ENCODE data around the gene ZSCAN2.
A peak's percentile ranks its signal among the peaks of the same experiment; 100 is the strongest.

ZSCAN2 gene

DNA sequence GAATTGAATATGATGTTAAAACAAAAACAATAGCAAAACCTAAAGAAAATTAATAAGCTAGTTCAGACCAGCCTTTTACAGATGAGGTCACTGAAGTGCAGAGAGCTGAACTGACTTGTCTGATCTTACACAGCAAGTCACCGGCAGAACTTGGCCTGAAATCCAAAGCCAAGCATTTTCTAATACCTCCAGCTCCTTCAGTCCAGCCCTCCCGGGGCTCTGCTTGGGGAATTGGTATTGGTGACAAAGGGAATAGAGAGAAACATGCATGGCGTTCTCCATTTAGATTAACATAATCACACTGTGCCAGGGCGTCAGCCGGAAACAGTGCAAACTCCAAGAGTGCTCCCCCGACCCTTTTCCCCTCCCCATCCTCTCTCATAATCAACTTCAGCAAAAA is 14.1 kb upstream of the ZSCAN2 start:
- no peaks in the 10 kb centered on the region for H3K9me3 ChIP-seq (ENCODE audit: control insufficient read depth, low read length)
- no peaks in the 10 kb centered on the region for H3K36me3 ChIP-seq (ENCODE audit: control insufficient read depth, insufficient read depth, low read length)
- H3K4me3 ChIP-seq (ENCODE audit: low read depth, low read length) = no peak overlapping the region
- H3K27me3 ChIP-seq (ENCODE audit: control insufficient read depth, insufficient read depth, low read length) = no peaks in the 10 kb centered on the region
- no peak overlapping the region for H3K4me2 ChIP-seq (ENCODE audit: low read length)
- no peaks in the 10 kb centered on the region for H3K79me2 ChIP-seq
- no peaks in the 10 kb centered on the region for H3K4me1 ChIP-seq
- H3K9ac ChIP-seq = no peak overlapping the region
- H2AFZ ChIP-seq = no peak overlapping the region
- H3K27ac ChIP-seq = no peak overlapping the region
- TF ChIP-seq, protein P1, sequence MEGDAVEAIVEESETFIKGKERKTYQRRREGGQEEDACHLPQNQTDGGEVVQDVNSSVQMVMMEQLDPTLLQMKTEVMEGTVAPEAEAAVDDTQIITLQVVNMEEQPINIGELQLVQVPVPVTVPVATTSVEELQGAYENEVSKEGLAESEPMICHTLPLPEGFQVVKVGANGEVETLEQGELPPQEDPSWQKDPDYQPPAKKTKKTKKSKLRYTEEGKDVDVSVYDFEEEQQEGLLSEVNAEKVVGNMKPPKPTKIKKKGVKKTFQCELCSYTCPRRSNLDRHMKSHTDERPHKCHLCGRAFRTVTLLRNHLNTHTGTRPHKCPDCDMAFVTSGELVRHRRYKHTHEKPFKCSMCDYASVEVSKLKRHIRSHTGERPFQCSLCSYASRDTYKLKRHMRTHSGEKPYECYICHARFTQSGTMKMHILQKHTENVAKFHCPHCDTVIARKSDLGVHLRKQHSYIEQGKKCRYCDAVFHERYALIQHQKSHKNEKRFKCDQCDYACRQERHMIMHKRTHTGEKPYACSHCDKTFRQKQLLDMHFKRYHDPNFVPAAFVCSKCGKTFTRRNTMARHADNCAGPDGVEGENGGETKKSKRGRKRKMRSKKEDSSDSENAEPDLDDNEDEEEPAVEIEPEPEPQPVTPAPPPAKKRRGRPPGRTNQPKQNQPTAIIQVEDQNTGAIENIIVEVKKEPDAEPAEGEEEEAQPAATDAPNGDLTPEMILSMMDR (IDR thresholded peaks at IDR 0.05) = no peak

DNA sequence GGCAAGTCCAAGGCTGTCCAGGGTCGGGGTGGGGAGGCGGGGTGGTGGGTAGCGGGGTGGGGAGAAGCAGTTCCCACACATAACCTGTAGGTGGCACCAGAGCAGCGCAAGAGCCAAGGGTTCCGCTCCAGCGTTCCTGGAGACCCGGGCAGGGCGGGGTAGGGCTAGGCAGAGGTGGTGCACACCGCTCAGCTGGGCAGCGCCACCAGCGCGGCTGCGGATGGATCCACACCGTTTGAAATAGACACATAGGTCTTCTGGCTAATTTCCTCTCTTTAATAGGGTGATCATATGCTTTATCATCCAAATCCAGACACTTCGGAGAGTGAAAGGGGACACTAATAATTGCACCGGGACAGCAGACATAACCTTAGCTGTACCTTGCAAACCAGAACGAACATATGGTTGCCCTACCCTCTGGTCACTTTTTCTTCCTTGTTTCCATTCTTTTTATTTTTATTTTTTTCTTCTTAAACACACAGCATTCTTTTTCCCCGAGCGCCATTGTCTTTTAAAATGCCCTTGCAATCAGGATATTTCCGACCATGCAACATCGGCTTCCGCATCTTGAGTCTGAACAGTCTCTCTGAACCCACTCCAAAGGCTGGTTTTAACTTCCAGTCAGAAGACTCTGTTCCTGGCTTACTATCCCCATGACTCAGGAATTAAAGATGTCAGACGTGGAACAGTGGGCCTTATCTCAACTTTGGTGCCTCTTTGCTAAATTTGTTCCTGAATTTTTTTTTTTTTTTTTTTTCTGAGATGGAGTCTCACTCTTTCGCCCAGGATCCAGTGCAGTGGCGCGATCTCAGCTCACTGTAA is 12.5 kb upstream of the ZSCAN2 start:
- TF ChIP-seq, protein P1 (IDR thresholded peaks at IDR 0.05) = peak; percentile 58
- peak overlapping the region; percentile 27 for H3K4me3 ChIP-seq (ENCODE audit: low read depth, low read length)
- no peak overlapping the region for H3K27ac ChIP-seq
- H3K9ac ChIP-seq = no peak overlapping the region
- no peaks in the 10 kb centered on the region for H3K4me1 ChIP-seq
- H2AFZ ChIP-seq = peak overlapping the region; percentile 10
- no peaks in the 10 kb centered on the region for H3K79me2 ChIP-seq
- no peaks in the 10 kb centered on the region for H3K27me3 ChIP-seq (ENCODE audit: control insufficient read depth, insufficient read depth, low read length)
- H3K36me3 ChIP-seq (ENCODE audit: control insufficient read depth, insufficient read depth, low read length) = no peaks in the 10 kb centered on the region
- no peaks in the 10 kb centered on the region for H3K9me3 ChIP-seq (ENCODE audit: control insufficient read depth, low read length)
- H3K4me2 ChIP-seq (ENCODE audit: low read length) = peak overlapping the region; percentile 65

DNA sequence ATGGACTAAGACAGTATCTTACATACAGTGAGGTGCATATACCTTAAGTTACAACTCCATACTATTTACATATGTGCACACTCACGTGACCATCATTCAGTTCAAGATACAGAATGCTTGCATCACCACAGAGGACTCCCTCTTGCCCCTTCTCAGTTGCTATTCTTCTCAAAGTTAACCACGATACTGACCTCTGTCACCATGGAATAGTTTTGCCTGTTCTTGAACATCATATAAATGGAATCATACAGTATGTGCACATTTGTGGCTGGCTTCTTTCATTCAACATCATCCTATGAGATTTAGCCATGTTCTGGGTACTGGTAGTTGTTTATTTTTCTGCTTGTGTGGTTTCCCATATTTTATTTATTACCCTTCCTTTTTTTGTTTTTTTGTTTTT is 10.4 kb upstream of the ZSCAN2 start:
- no peak overlapping the region for H3K4me2 ChIP-seq (ENCODE audit: low read length)
- H3K79me2 ChIP-seq = no peaks in the 10 kb centered on the region
- no peaks in the 10 kb centered on the region for H3K36me3 ChIP-seq (ENCODE audit: control insufficient read depth, insufficient read depth, low read length)
- no peaks in the 10 kb centered on the region for H3K27me3 ChIP-seq (ENCODE audit: control insufficient read depth, insufficient read depth, low read length)
- H3K27ac ChIP-seq = no peak overlapping the region
- H3K9ac ChIP-seq = no peak overlapping the region
- no peak overlapping the region for H3K4me3 ChIP-seq (ENCODE audit: low read depth, low read length)
- H2AFZ ChIP-seq = no peak overlapping the region
- no peaks in the 10 kb centered on the region for H3K9me3 ChIP-seq (ENCODE audit: control insufficient read depth, low read length)
- TF ChIP-seq, protein P1 (IDR thresholded peaks at IDR 0.05) = no peak
- H3K4me1 ChIP-seq = no peaks in the 10 kb centered on the region

DNA sequence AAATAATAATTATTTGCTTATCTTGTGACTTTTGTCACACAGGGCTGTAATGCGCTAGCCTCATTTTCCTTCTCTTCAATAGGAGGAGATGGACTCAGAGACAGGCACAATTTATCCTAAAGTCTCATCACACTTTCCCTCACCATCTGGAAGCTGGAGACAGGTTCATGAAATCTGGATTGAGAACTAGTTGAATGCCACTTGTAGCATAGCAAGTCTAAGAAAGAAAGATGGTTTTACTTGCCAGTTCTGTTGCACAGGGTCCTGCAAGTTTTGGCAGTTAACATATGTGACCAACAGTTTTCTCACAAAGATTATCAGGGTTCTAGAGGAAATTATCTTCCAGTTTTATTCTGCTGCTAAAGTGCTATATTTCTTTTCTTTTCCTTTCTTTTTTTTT is 9.0 kb upstream of the ZSCAN2 start:
- Histone ChIP-seq H3K27ac (no peak overlapping the region), H3K9ac (no peak overlapping the region), H3K4me2 (ENCODE audit: low read length) (no peak overlapping the region), H3K27me3 (ENCODE audit: control insufficient read depth, insufficient read depth, low read length) (no peaks in the 10 kb centered on the region), H3K36me3 (ENCODE audit: control insufficient read depth, insufficient read depth, low read length) (no peaks in the 10 kb centered on the region), H3K4me1 (no peaks in the 10 kb centered on the region), H2AFZ (no peak overlapping the region), H3K4me3 (ENCODE audit: low read depth, low read length) (no peak overlapping the region), H3K79me2 (no peaks in the 10 kb centered on the region), H3K9me3 (ENCODE audit: control insufficient read depth, low read length) (no peaks in the 10 kb centered on the region)
- TF ChIP-seq, protein P1 (IDR thresholded peaks at IDR 0.05) = no peak

Data from parathyroid adenoma (tissue), 2 donors.